HEK293T (cell line): ENCODE measurements around the gene TMEM135.

Experiments
- CTCF ChIA-PET: fragments of 350-600 bp; formaldehyde crosslinking; extraction: SDS; loops from one replicate; lab custom pipeline; 2021; ENCODE audit warnings: antibody characterized with exemption, inconsistent platforms; lab: Yijun Ruan, JAX
- POLR2A ChIA-PET: fragments of 350-600 bp; formaldehyde crosslinking; extraction: SDS; loops from one replicate; lab custom pipeline; 2020; ENCODE audit warnings: antibody characterized with exemption, inconsistent platforms; lab: Yijun Ruan, JAX
- DNase-seq: peaks from one replicate; pipeline ENCODE4 v3.0.0; 2012; ENCODE audit warnings: mixed read lengths; ENCODE audit errors: extremely low spot score
- ARNT ChIP-seq: fragments of 450-650 bp; IDR thresholded peaks from 2 replicates; pipeline ENCODE4 v1.6.1; 2017; ENCODE audit warnings: mild to moderate bottlenecking
- BHLHE40 ChIP-seq: fragments of 450-650 bp; IDR thresholded peaks from 2 replicates; pipeline ENCODE4 v1.6.1; 2016; ENCODE audit warnings: mild to moderate bottlenecking, moderate library complexity, borderline replicate concordance
- CTBP1 ChIP-seq: fragments of 450-650 bp; IDR thresholded peaks from 2 replicates; pipeline ENCODE4 v1.6.1; 2016; ENCODE audit warnings: borderline replicate concordance
- ELF4 ChIP-seq: fragments of 450-650 bp; IDR thresholded peaks from 2 replicates; pipeline ENCODE4 v1.6.1; 2017; ENCODE audit warnings: antibody characterized with exemption
- FOXA1 ChIP-seq: fragments of 450-650 bp; IDR thresholded peaks from 2 replicates; pipeline ENCODE4 v1.6.1; 2016; ENCODE audit warnings: mild to moderate bottlenecking
- FOXK2 ChIP-seq: fragments of 450-650 bp; IDR thresholded peaks from 2 replicates; pipeline ENCODE4 v1.6.1; 2016; ENCODE audit warnings: mild to moderate bottlenecking
- FOXM1 ChIP-seq: fragments of 450-650 bp; IDR thresholded peaks from 2 replicates; pipeline ENCODE4 v1.6.1; 2017; ENCODE audit warnings: mild to moderate bottlenecking, borderline replicate concordance
- HDGF ChIP-seq: fragments of 450-650 bp; IDR thresholded peaks from 2 replicates; pipeline ENCODE4 v1.6.1; 2017; ENCODE audit warnings: antibody characterized with exemption, borderline replicate concordance
- L3MBTL2 ChIP-seq: fragments of 450-650 bp; conservative IDR thresholded peaks from 2 replicates; pipeline ENCODE4 v1.6.1; 2016; ENCODE audit warnings: mild to moderate bottlenecking
- LEF1 ChIP-seq: fragments of 450-650 bp; IDR thresholded peaks from 2 replicates; pipeline ENCODE4 v1.6.1; 2017; ENCODE audit warnings: mild to moderate bottlenecking, borderline replicate concordance
- NFRKB ChIP-seq: fragments of 450-650 bp; IDR thresholded peaks from 2 replicates; pipeline ENCODE4 v1.6.1; 2016; ENCODE audit warnings: mild to moderate bottlenecking, moderate library complexity
- SP1 ChIP-seq: fragments of 450-650 bp; IDR thresholded peaks from 2 replicates; pipeline ENCODE4 v1.6.1; 2017
- SUZ12 ChIP-seq: fragments of 450-650 bp; IDR thresholded peaks from 2 replicates; pipeline ENCODE4 v1.6.1; 2016; ENCODE audit warnings: mild to moderate bottlenecking
- TARDBP ChIP-seq: fragments of 450-650 bp; IDR thresholded peaks from 2 replicates; pipeline ENCODE4 v1.6.1; 2016
- ZNF384 ChIP-seq: fragments of 450-650 bp; IDR thresholded peaks from 2 replicates; pipeline ENCODE4 v1.6.1; 2016
- TF ChIP-seq, protein P1 (sequence below): fragments of 450-650 bp; IDR thresholded peaks from 2 replicates; pipeline ENCODE4 v1.6.1; 2016

Gene TMEM135

DNA sequence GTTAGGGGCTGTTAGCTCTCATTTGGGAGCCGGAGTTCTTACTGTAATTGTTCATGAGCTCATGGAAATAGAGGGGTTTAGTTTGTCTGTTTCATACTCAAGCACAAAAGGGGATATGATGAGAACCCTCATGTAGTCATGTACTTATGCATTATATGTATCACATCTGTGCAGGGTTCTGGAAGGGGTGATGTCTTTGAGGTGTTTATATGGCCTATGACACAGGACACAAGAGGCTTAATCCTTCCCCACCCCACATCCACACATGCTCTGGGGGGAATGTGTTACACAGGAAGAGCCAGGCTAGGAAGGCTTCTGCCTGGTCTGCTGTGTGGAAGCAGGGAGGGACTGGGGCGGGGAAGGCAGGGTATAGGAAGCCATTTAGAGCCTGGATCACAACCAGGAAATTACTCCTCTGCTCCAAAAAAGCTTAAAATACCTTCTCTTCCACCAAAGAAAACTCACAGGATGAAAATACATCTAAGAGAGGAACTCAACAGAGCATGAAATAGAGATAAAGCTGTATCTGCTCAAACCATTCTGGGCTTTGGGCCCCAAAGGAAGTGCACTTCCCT lies 316.1 kb downstream of the TMEM135 start:
- no peak for DNase-seq
- TF ChIP-seq SP1 = no peak
- TF ChIP-seq, protein P1, sequence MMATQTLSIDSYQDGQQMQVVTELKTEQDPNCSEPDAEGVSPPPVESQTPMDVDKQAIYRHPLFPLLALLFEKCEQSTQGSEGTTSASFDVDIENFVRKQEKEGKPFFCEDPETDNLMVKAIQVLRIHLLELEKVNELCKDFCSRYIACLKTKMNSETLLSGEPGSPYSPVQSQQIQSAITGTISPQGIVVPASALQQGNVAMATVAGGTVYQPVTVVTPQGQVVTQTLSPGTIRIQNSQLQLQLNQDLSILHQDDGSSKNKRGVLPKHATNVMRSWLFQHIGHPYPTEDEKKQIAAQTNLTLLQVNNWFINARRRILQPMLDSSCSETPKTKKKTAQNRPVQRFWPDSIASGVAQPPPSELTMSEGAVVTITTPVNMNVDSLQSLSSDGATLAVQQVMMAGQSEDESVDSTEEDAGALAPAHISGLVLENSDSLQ = no peak
- no peak for TF ChIP-seq ARNT
- TF ChIP-seq FOXK2 = no peak
- TF ChIP-seq LEF1 = no peak
- no peak for TF ChIP-seq L3MBTL2
- no peak for TF ChIP-seq ELF4
- no peak for TF ChIP-seq SUZ12
- no peak for TF ChIP-seq NFRKB
- TF ChIP-seq FOXA1 = no peak
- no peak for TF ChIP-seq BHLHE40
- TF ChIP-seq FOXM1 = no peak
- TF ChIP-seq HDGF = no peak
- TF ChIP-seq CTBP1 = no peak
- TF ChIP-seq ZNF384 = no peak
- TF ChIP-seq TARDBP = no peak
- ChIA-PET CTCF (interaction anchor here (1.1 to 2.7 kb wide), 3 partner anchors 63 to 67 kb away, joined by 5 to 18 read pairs (median 8); no protein-coding TSS in a partner anchor), POLR2A (no interaction called here)

DNA sequence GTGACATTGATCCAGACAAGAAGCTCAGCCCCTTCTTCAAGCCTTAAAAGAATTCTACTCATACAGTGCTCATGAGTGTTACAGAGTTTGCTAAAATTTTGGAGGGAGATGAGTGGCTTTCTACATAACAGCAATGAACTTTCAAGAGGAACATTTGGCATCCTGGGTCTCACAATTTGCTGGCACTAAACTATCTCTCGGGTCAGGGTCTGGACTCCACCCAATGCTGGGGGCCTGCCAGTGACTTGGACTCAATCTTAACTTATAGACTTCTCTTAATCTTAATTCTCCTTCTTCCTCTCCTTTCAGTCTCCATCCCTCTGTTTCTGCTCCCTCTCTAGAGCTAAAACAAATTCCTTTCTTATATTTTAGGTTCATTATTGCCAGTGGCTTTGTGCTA lies 317.9 kb downstream of the TMEM135 start:
- CTCF ChIA-PET = interaction anchor here (0.6 kb wide), 1 partner anchor 193 kb away, joined by 3 read pairs; no protein-coding TSS in a partner anchor
- no peak for DNase-seq
- TF ChIP-seq SP1 (no peak), L3MBTL2 (no peak), FOXM1 (no peak), CTBP1 (no peak), HDGF (no peak), SUZ12 (no peak), TARDBP (no peak), BHLHE40 (no peak), FOXK2 (no peak), FOXA1 (no peak), LEF1 (no peak), ARNT (no peak), ELF4 (no peak), NFRKB (no peak), ZNF384 (no peak)
- TF ChIP-seq, protein P1 = no peak
- POLR2A ChIA-PET = no interaction called here

DNA sequence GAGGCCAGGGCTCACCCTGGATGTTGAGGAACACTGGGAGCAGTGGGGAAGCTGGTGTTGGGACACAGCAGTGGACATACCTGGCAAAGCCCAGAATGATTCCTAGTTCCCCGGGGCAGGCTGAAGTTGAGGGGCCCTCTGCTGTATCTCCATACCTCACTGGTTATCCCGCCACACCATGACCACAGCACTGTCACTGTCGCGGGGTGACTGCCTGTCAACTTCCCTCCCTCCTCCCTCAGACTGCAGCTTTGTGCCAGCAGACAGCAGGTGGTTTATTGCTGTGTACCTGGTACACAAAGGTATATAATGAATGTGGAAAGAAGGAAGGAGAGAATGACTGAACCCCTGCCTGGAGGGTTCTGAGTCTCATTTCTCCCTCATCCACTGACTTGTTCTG lies 318.7 kb downstream of the TMEM135 start:
- ChIA-PET POLR2A (no interaction called here), CTCF (no interaction called here)
- TF ChIP-seq FOXK2 (no peak), TARDBP (no peak), NFRKB (no peak), ELF4 (no peak), FOXM1 (no peak), LEF1 (no peak)
- TF ChIP-seq, protein P1 = no peak
- DNase-seq = no peak

DNA sequence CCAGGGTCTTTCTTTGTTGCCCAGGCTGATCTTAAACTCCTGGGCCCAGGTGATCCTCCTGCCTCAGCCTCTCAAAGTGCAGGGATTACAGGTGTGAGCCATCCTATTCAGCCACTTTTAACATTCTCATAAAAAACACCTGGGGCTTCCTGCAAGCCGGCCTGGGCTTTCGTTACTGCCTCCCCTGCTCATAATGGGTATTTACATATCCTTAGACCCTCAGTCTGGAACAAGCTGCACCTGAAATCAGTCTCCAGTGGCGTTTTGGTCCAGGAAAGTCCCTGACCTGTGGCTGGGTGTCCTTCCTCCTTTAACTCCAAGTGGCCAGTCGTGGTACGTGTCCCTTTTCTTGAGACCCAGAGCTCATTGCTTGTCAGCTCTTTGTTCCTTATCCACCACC lies 320.7 kb downstream of the TMEM135 start:
- ChIA-PET POLR2A (no interaction called here), CTCF (no interaction called here)
- TF ChIP-seq FOXA1 (no peak), L3MBTL2 (no peak), ZNF384 (no peak), ELF4 (no peak)
- DNase-seq = no peak

DNA sequence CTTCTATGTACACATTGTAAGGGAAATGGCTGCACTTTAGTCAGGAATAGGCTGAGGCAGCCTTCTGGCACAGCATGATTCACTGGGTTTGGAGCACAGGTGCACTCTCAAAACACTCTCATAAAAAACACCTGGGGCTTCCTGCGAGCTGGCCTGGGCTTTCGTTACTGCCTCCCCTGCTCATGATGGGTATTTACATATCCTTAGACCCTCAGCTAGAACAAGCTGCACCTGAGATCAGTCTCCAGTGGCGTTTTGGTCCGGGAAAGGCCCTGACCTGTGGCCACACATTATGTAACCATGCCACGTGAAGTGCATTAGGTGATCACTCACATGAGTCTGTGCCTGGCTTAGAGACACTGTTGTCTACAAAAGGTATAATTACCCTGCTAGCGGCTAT lies 321.7 kb downstream of the TMEM135 start:
- ChIA-PET POLR2A (no interaction called here), CTCF (no interaction called here)
- TF ChIP-seq NFRKB (no peak), LEF1 (no peak), ZNF384 (no peak), TARDBP (no peak), SUZ12 (no peak), HDGF (no peak), CTBP1 (no peak), ARNT (no peak)
- DNase-seq = no peak

DNA sequence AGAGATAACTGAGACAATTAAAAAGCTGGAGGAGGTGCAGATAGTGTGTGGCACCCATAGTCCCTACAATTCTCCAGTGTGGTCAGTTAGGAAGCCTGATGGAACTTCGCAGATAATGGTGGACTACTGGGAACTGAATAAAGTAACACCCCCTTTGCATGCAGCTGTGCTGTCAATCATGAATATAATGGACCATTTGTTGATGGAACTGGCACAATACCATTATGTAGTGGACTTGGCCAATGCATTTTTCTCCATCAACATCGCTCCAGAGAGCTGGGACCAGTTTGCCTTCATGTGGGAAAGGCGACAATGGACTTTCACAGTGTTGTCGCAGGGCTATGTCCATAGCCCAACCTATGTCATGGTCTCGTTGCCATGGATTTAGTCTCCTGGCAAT lies 324.2 kb downstream of the TMEM135 start:
- CTCF ChIA-PET = no interaction called here
- TF ChIP-seq ZNF384 = no peak
- no peak for TF ChIP-seq ARNT
- no peak for TF ChIP-seq BHLHE40
- TF ChIP-seq ELF4 = no peak
- no peak for TF ChIP-seq HDGF
- TF ChIP-seq LEF1 = no peak
- TF ChIP-seq SUZ12 = no peak
- TF ChIP-seq SP1 = no peak
- no peak for TF ChIP-seq CTBP1
- TF ChIP-seq FOXM1 = no peak
- TF ChIP-seq, protein P1 = no peak
- DNase-seq = no peak
- POLR2A ChIA-PET = no interaction called here
